Muscle layer of duodenum (tissue), 2 donors: ENCODE results near the gene TRIM16.
"Not testable (repeated sequence)": the region's sequence is repeated elsewhere in the genome, so short reads cannot be mapped to it uniquely, and the experiment has no call there.

Experiments
- H3K27ac ChIP-seq: one replicate; pipeline ENCODE4 v1.7.0; 2013; ENCODE audit warnings: mild to moderate bottlenecking, low read length
- H3K27me3 ChIP-seq: one replicate; pipeline ENCODE4 v1.7.0; 2013; ENCODE audit warnings: low read depth, mild to moderate bottlenecking, control low read depth, low read length
- H3K36me3 ChIP-seq, 2 donors: one replicate each; pipeline ENCODE4 v1.7.0; 2013; ENCODE audit warnings: low read length in 2 of 2, control low read depth in 1 of 2, mild to moderate bottlenecking in 1 of 2; ENCODE audit not compliant: insufficient read depth in 2 of 2, control insufficient read depth in 1 of 2
- H3K4me1 ChIP-seq, 2 donors: one replicate each; pipeline ENCODE4 v1.7.0; 2013; ENCODE audit warnings: low read length in 2 of 2, mild to moderate bottlenecking in 2 of 2, control low read depth in 1 of 2, moderate library complexity in 1 of 2; ENCODE audit not compliant: insufficient read depth in 2 of 2, control insufficient read depth in 1 of 2
- H3K4me3 ChIP-seq, 2 donors: one replicate each; pipeline ENCODE4 v1.7.0; 2013; ENCODE audit warnings: low read length in 2 of 2, low read depth in 1 of 2, mild to moderate bottlenecking in 1 of 2
- H3K9me3 ChIP-seq, 2 donors: one replicate each; pipeline ENCODE4 v1.7.0; 2013; ENCODE audit warnings: low read length in 2 of 2, control low read depth in 1 of 2, mild to moderate bottlenecking in 1 of 2; ENCODE audit not compliant: control insufficient read depth in 1 of 2
- donor health status: healthy.

Gene TRIM16

GRCh38 chr17:15642505-15643251 lies 41.4 kb downstream of the TRIM16 start:
- H3K4me3 ChIP-seq, H3K27ac ChIP-seq, H3K9me3 ChIP-seq, H3K27me3 ChIP-seq, H3K36me3 ChIP-seq, H3K4me1 ChIP-seq: not testable (repeated sequence)

GRCh38 chr17:15642014-15642413 lies 42.1 kb downstream of the TRIM16 start:
- not testable (repeated sequence) for H3K4me1 ChIP-seq, H3K9me3 ChIP-seq, H3K27ac ChIP-seq

GRCh38 chr17:15630930-15631453 lies 53.1 kb downstream of the TRIM16 start:
- not testable (repeated sequence) for H3K36me3 ChIP-seq, H3K27me3 ChIP-seq, H3K9me3 ChIP-seq, H3K4me1 ChIP-seq, H3K27ac ChIP-seq, H3K4me3 ChIP-seq

More at GRCh38 chr17:15642014-15642413, 42.1 kb downstream of the TRIM16 start:
- H3K36me3 ChIP-seq, H3K4me3 ChIP-seq, H3K27me3 ChIP-seq: not testable (repeated sequence)

- H3K4me3 ChIP-seq, H3K36me3 ChIP-seq, H3K27me3 ChIP-seq: not testable (repeated sequence)
Measured at GRCh38 chr17:15629991-15630390, 54.1 kb downstream of the TRIM16 start.

GRCh38 chr17:15623661-15624209 lies 60.4 kb downstream of the TRIM16 start:
- not testable (repeated sequence) for H3K4me1 ChIP-seq

More at GRCh38 chr17:15629991-15630390, 54.1 kb downstream of the TRIM16 start:
- H3K9me3 ChIP-seq, H3K27ac ChIP-seq, H3K4me1 ChIP-seq: not testable (repeated sequence)

GRCh38 chr17:15623255-15623654 lies 60.9 kb downstream of the TRIM16 start:
- not testable (repeated sequence) for H3K4me1 ChIP-seq, H3K9me3 ChIP-seq, H3K27me3 ChIP-seq

More at GRCh38 chr17:15623661-15624209, 60.4 kb downstream of the TRIM16 start:
- H3K9me3 ChIP-seq, H3K4me3 ChIP-seq, H3K27me3 ChIP-seq, H3K36me3 ChIP-seq, H3K27ac ChIP-seq: not testable (repeated sequence)

GRCh38 chr17:15622124-15622523 lies 62.0 kb downstream of the TRIM16 start:
- not testable (repeated sequence) for H3K27me3 ChIP-seq

More at GRCh38 chr17:15623255-15623654, 60.9 kb downstream of the TRIM16 start:
- not testable (repeated sequence) for H3K27ac ChIP-seq, H3K4me3 ChIP-seq, H3K36me3 ChIP-seq

GRCh38 chr17:15619331-15620058 lies 64.6 kb downstream of the TRIM16 start, which contains the start of gene FBXW10B:
Gene FBXW10B, minus strand, starts transcription at chr17:15619704. Its CDS starts 192 bp downstream, at chr17:15619512.
- H3K36me3 ChIP-seq, H3K27me3 ChIP-seq, H3K4me1 ChIP-seq, H3K27ac ChIP-seq, H3K9me3 ChIP-seq: not testable (repeated sequence)
- peak within 1 kb of the TSS in 1 of 2 donors; percentile 24 for H3K4me3 ChIP-seq

More at GRCh38 chr17:15622124-15622523, 62.0 kb downstream of the TRIM16 start:
- not testable (repeated sequence) for H3K27ac ChIP-seq, H3K9me3 ChIP-seq, H3K36me3 ChIP-seq, H3K4me1 ChIP-seq, H3K4me3 ChIP-seq

- not testable (repeated sequence) for H3K27ac ChIP-seq, H3K27me3 ChIP-seq, H3K36me3 ChIP-seq, H3K4me3 ChIP-seq, H3K9me3 ChIP-seq, H3K4me1 ChIP-seq
Measured at GRCh38 chr17:15616828-15617227, 67.3 kb downstream of the TRIM16 start.

- not testable (repeated sequence) for H3K27me3 ChIP-seq, H3K36me3 ChIP-seq, H3K27ac ChIP-seq, H3K4me3 ChIP-seq, H3K4me1 ChIP-seq, H3K9me3 ChIP-seq
Measured at GRCh38 chr17:15615850-15616249, 68.3 kb downstream of the TRIM16 start.

- H3K36me3 ChIP-seq, H3K9me3 ChIP-seq, H3K4me3 ChIP-seq, H3K4me1 ChIP-seq, H3K27ac ChIP-seq, H3K27me3 ChIP-seq: not testable (repeated sequence)
Measured at GRCh38 chr17:15613111-15613510, 71.0 kb downstream of the TRIM16 start.
